BLaER1 treated with 17β-estradiol and CSF1 and Interleukin-3, amounts not matched to agents 10 nM and 100 nM (cell line): Measurements from ENCODE around the gene VEGFB.
A peak's percentile ranks its signal among the peaks of the same experiment; 100 is the strongest.

Source experiments
- H3K27ac ChIP-seq, 11 experiments: shearing (Covaris generic); formaldehyde crosslinking; 2 replicates each; pipeline ENCODE4 v1.8.1; 2022
- H3K27me3 ChIP-seq, 11 experiments: shearing (Covaris generic); formaldehyde crosslinking; 2 replicates each; pipeline ENCODE4 v1.8.1; 2022
- H3K36me3 ChIP-seq, 11 experiments: shearing (Covaris generic); formaldehyde crosslinking; 2 replicates each; pipeline ENCODE4 v1.8.1; 2022
- H3K4me1 ChIP-seq, 10 experiments: shearing (Covaris generic); formaldehyde crosslinking; 2 replicates each; pipeline ENCODE4 v1.8.1; 2022
- H3K4me2 ChIP-seq, 11 experiments: shearing (Covaris generic); formaldehyde crosslinking; 2 replicates each; pipeline ENCODE4 v1.8.1; 2022
- H3K4me3 ChIP-seq, 10 experiments: shearing (Covaris generic); formaldehyde crosslinking; 2 replicates each; pipeline ENCODE4 v1.8.1; 2022
- H3K9ac ChIP-seq, 11 experiments: shearing (Covaris generic); formaldehyde crosslinking; 2 replicates each; pipeline ENCODE4 v1.8.1; 2022
- H3K9me3 ChIP-seq, 11 experiments: shearing (Covaris generic); formaldehyde crosslinking; replicated peaks in 1 of 11; 2 replicates each; pipeline ENCODE4 v1.8.1; 2022
- H4K20me1 ChIP-seq, 11 experiments: shearing (Covaris generic); formaldehyde crosslinking; 2 replicates each; pipeline ENCODE4 v1.8.1; 2022
- Cebpa-rat ChIP-seq, 11 experiments: shearing (Covaris generic); IDR thresholded peaks; 2 replicates each; pipeline ENCODE4 v1.8.1; 2022

Gene VEGFB

GRCh38 chr11:64267207-64267945 is 33.0 kb downstream of the VEGFB start:
- Histone ChIP-seq H3K4me2 (peak overlapping the region; percentile 83 to 99 (median 96)), H3K4me3 (peak overlapping the region in 9 of 10 experiments; percentile 68 to 82 (median 74); a peak in 15 of 20 replicates), H3K27ac (peak overlapping the region; percentile 87 to 98 (median 96); a peak in 21 of 22 replicates), H3K36me3 (peaks cover 18 to 48% (median 37%) of the 10 kb centered on the region in 11 experiments), H3K4me1 (peaks cover 68 to 81% (median 77%) of the 10 kb centered on the region in 10 experiments), H3K9me3 (no peaks in the 10 kb centered on the region), H3K9ac (peak overlapping the region; percentile 88 to 96 (median 92)), H4K20me1 (peaks cover 0 to 36% (median 0%) of the 10 kb centered on the region in 11 experiments; a peak in 4 of 22 replicates), H3K27me3 (no peaks in the 10 kb centered on the region)
- no peak for TF ChIP-seq Cebpa-rat (IDR thresholded peaks at IDR 0.05)

GRCh38 chr11:64268025-64268892 is 33.9 kb downstream of the VEGFB start:
- H3K27ac ChIP-seq = peak overlapping the region; percentile 87 to 98 (median 96)

GRCh38 chr11:64268893-64269539 is 34.6 kb downstream of the VEGFB start:
- H4K20me1 ChIP-seq = peaks cover 0 to 20% (median 0%) of the 10 kb centered on the region in 11 experiments; a peak in 3 of 22 replicates
- peak overlapping the region; percentile 83 to 99 (median 96) for H3K4me2 ChIP-seq
- H3K27ac ChIP-seq = peak overlapping the region; percentile 87 to 98 (median 96)
- H3K27me3 ChIP-seq = no peaks in the 10 kb centered on the region
- H3K9me3 ChIP-seq = no peaks in the 10 kb centered on the region
- peak in 1 of 11 experiments; percentile 9; a peak in 1 of 22 replicates for TF ChIP-seq Cebpa-rat (IDR thresholded peaks at IDR 0.05)
- H3K36me3 ChIP-seq = peaks cover 1 to 45% (median 29%) of the 10 kb centered on the region in 11 experiments; a peak in 16 of 22 replicates
- peak overlapping the region; percentile 88 to 96 (median 92) for H3K9ac ChIP-seq
- peaks cover 62 to 74% (median 68%) of the 10 kb centered on the region in 10 experiments for H3K4me1 ChIP-seq
- peak overlapping the region; percentile 68 to 82 (median 74) for H3K4me3 ChIP-seq

More at GRCh38 chr11:64268025-64268892, 33.9 kb downstream of the VEGFB start:
- peaks cover 9 to 46% (median 35%) of the 10 kb centered on the region in 11 experiments for H3K36me3 ChIP-seq
- peaks cover 0 to 27% (median 0%) of the 10 kb centered on the region in 11 experiments; a peak in 4 of 22 replicates for H4K20me1 ChIP-seq
- peak overlapping the region; percentile 83 to 99 (median 96) for H3K4me2 ChIP-seq
- no peaks in the 10 kb centered on the region for H3K9me3 ChIP-seq
- TF ChIP-seq Cebpa-rat (IDR thresholded peaks at IDR 0.05) = no peak
- H3K4me1 ChIP-seq = peaks cover 66 to 81% (median 75%) of the 10 kb centered on the region in 10 experiments
- H3K4me3 ChIP-seq = peak overlapping the region; percentile 68 to 82 (median 74)
- peak overlapping the region; percentile 88 to 96 (median 92) for H3K9ac ChIP-seq
- H3K27me3 ChIP-seq = no peaks in the 10 kb centered on the region

GRCh38 chr11:64269540-64270220 is 35.3 kb downstream of the VEGFB start:
- Histone ChIP-seq H3K9me3 (no peaks in the 10 kb centered on the region), H3K4me2 (peak overlapping the region; percentile 87 to 99 (median 96)), H3K36me3 (peaks cover 0 to 42% (median 23%) of the 10 kb centered on the region in 11 experiments; a peak in 13 of 22 replicates), H3K27ac (peak overlapping the region; percentile 87 to 98 (median 96)), H3K27me3 (no peaks in the 10 kb centered on the region), H4K20me1 (peaks cover 0 to 14% (median 0%) of the 10 kb centered on the region in 11 experiments; a peak in 2 of 22 replicates), H3K4me3 (peak overlapping the region; percentile 68 to 82 (median 74)), H3K4me1 (peaks cover 55 to 67% (median 61%) of the 10 kb centered on the region in 10 experiments), H3K9ac (peak overlapping the region; percentile 88 to 96 (median 92))
- peak in 9 of 11 experiments; percentile 28 to 92 (median 73); a peak in 15 of 22 replicates for TF ChIP-seq Cebpa-rat (IDR thresholded peaks at IDR 0.05)

- H3K9me3 ChIP-seq = no peaks in the 10 kb centered on the region
- H3K27me3 ChIP-seq = no peaks in the 10 kb centered on the region
- H3K4me3 ChIP-seq = no peak overlapping the region
- peaks cover 17 to 62% (median 39%) of the 10 kb centered on the region in 11 experiments; a peak in 21 of 22 replicates for H3K36me3 ChIP-seq
- TF ChIP-seq Cebpa-rat (IDR thresholded peaks at IDR 0.05) = no peak
- H3K4me2 ChIP-seq = no peak overlapping the region
- H4K20me1 ChIP-seq = peaks cover 0 to 8% (median 0%) of the 10 kb centered on the region in 11 experiments; a peak in 2 of 22 replicates
- no peak overlapping the region for H3K27ac ChIP-seq
- H3K4me1 ChIP-seq = peaks cover 22 to 44% (median 26%) of the 10 kb centered on the region in 10 experiments
- 0 out of 22 replicates have a peak overlapping the region, but pooled peaks of 1 of the 11 experiments have one; percentile 18 for H3K9ac ChIP-seq
Observed at GRCh38 chr11:64275031-64275800, 40.8 kb downstream of the VEGFB start.

GRCh38 chr11:64275841-64276240 is 41.5 kb downstream of the VEGFB start:
- Histone ChIP-seq H3K4me1 (peaks cover 22 to 44% (median 26%) of the 10 kb centered on the region in 10 experiments), H3K27me3 (no peaks in the 10 kb centered on the region), H3K36me3 (peaks cover 17 to 63% (median 39%) of the 10 kb centered on the region in 11 experiments; a peak in 21 of 22 replicates), H3K9ac (0 out of 22 replicates have a peak overlapping the region, but pooled peaks of 1 of the 11 experiments have one; percentile 18), H3K4me3 (no peak overlapping the region), H4K20me1 (peaks cover 0 to 8% (median 0%) of the 10 kb centered on the region in 11 experiments; a peak in 2 of 22 replicates), H3K4me2 (0 out of 22 replicates have a peak overlapping the region, but pooled peaks of 1 of the 11 experiments have one; percentile 63), H3K27ac (no peak overlapping the region), H3K9me3 (no peaks in the 10 kb centered on the region)
- TF ChIP-seq Cebpa-rat (IDR thresholded peaks at IDR 0.05) = no peak
